Measurements from ENCODE around the gene FHL2.

FHL2 gene

DNA sequence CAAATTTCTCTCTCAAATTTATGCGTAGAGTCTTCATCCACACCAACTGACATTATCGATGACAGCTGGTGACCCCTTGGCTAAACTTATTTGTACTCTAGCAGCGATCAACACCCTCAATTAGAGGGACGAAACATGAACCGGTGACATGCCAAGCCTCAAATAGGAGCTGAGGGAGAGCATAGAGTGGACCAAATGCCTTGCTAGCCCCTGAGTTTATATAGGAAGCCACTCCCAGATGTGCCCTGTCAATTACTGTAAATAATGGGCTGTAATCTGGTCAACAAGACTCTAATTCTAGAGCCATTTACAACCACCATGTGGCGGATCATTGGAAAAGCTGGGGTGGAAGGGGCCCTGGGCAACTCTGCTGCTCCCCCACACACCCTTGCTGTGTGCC is 47.6 kb upstream of the FHL2 start:
- no peak for ATAC-seq
- TF ChIP-seq, protein P1, sequence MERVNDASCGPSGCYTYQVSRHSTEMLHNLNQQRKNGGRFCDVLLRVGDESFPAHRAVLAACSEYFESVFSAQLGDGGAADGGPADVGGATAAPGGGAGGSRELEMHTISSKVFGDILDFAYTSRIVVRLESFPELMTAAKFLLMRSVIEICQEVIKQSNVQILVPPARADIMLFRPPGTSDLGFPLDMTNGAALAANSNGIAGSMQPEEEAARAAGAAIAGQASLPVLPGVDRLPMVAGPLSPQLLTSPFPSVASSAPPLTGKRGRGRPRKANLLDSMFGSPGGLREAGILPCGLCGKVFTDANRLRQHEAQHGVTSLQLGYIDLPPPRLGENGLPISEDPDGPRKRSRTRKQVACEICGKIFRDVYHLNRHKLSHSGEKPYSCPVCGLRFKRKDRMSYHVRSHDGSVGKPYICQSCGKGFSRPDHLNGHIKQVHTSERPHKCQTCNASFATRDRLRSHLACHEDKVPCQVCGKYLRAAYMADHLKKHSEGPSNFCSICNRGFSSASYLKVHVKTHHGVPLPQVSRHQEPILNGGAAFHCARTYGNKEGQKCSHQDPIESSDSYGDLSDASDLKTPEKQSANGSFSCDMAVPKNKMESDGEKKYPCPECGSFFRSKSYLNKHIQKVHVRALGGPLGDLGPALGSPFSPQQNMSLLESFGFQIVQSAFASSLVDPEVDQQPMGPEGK (CRISPR knock-in tag; IDR thresholded peaks at IDR 0.05; ENCODE audit: borderline replicate concordance): no peak
- TF ChIP-seq ARNTL (CRISPR knock-in tag; IDR thresholded peaks at IDR 0.05; ENCODE audit: borderline replicate concordance, low read depth) (no peak), ESRRG (CRISPR knock-in tag; IDR thresholded peaks at IDR 0.05) (no peak), ZFP3 (CRISPR knock-in tag; IDR thresholded peaks at IDR 0.05) (no peak), ZNF565 (CRISPR knock-in tag; conservative IDR thresholded peaks at IDR 0.05; ENCODE audit: low read depth) (no peak), ZFP30 (CRISPR knock-in tag; IDR thresholded peaks at IDR 0.05) (no peak), BACH2 (CRISPR knock-in tag; IDR thresholded peaks at IDR 0.05; ENCODE audit: borderline replicate concordance) (no peak), OSR1 (CRISPR knock-in tag; IDR thresholded peaks at IDR 0.05) (no peak), TCF4 (CRISPR knock-in tag; IDR thresholded peaks at IDR 0.05; ENCODE audit: borderline replicate concordance) (no peak), SNAI2 (CRISPR knock-in tag; IDR thresholded peaks at IDR 0.05) (no peak), ISL1 (CRISPR knock-in tag; IDR thresholded peaks at IDR 0.05) (no peak), RARB (CRISPR knock-in tag; IDR thresholded peaks at IDR 0.05) (no peak), CSDC2 (CRISPR knock-in tag; IDR thresholded peaks at IDR 0.05) (no peak)
- TF ChIP-seq, protein P2, sequence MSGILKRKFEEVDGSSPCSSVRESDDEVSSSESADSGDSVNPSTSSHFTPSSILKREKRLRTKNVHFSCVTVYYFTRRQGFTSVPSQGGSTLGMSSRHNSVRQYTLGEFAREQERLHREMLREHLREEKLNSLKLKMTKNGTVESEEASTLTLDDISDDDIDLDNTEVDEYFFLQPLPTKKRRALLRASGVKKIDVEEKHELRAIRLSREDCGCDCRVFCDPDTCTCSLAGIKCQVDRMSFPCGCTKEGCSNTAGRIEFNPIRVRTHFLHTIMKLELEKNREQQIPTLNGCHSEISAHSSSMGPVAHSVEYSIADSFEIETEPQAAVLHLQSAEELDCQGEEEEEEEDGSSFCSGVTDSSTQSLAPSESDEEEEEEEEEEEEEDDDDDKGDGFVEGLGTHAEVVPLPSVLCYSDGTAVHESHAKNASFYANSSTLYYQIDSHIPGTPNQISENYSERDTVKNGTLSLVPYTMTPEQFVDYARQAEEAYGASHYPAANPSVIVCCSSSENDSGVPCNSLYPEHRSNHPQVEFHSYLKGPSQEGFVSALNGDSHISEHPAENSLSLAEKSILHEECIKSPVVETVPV (CRISPR knock-in tag; IDR thresholded peaks at IDR 0.05): no peak
- TF ChIP-seq, protein P3, sequence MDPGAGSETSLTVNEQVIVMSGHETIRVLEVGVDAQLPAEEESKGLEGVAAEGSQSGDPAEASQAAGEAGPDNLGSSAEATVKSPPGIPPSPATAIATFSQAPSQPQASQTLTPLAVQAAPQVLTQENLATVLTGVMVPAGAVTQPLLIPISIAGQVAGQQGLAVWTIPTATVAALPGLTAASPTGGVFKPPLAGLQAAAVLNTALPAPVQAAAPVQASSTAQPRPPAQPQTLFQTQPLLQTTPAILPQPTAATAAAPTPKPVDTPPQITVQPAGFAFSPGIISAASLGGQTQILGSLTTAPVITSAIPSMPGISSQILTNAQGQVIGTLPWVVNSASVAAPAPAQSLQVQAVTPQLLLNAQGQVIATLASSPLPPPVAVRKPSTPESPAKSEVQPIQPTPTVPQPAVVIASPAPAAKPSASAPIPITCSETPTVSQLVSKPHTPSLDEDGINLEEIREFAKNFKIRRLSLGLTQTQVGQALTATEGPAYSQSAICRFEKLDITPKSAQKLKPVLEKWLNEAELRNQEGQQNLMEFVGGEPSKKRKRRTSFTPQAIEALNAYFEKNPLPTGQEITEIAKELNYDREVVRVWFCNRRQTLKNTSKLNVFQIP (CRISPR knock-in tag; IDR thresholded peaks at IDR 0.05; ENCODE audit: borderline replicate concordance, low read depth): no peak
- TF ChIP-seq, protein P4, sequence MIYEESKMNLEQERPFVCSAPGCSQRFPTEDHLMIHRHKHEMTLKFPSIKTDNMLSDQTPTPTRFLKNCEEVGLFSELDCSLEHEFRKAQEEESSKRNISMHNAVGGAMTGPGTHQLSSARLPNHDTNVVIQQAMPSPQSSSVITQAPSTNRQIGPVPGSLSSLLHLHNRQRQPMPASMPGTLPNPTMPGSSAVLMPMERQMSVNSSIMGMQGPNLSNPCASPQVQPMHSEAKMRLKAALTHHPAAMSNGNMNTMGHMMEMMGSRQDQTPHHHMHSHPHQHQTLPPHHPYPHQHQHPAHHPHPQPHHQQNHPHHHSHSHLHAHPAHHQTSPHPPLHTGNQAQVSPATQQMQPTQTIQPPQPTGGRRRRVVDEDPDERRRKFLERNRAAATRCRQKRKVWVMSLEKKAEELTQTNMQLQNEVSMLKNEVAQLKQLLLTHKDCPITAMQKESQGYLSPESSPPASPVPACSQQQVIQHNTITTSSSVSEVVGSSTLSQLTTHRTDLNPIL (CRISPR knock-in tag; IDR thresholded peaks at IDR 0.05; ENCODE audit: low read depth): no peak

DNA sequence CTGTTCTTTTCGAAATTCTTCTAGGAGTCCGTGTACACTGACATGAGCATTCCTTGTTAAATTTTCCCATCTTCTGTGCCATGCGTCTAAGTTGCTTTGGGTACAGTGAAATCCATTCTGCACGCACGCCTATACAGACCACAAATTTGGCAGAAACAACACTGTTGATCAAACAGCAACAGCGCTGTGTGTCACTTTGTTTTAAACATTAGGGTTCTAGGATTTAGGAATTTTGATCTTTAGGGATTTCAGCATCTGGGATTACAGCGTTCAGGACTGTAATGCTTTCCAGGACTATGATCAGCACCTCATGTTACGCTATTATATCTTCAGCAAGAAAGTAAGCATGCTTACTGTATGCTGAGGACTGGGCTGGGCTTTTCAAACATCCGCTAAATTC is 47.1 kb upstream of the FHL2 start:
- TF ChIP-seq ISL1 (CRISPR knock-in tag; IDR thresholded peaks at IDR 0.05): no peak
- TF ChIP-seq, protein P3 (CRISPR knock-in tag; IDR thresholded peaks at IDR 0.05; ENCODE audit: borderline replicate concordance, low read depth): no peak
- TF ChIP-seq, protein P1 (CRISPR knock-in tag; IDR thresholded peaks at IDR 0.05; ENCODE audit: borderline replicate concordance): no peak
- no peak for TF ChIP-seq SNAI2 (CRISPR knock-in tag; IDR thresholded peaks at IDR 0.05)
- TF ChIP-seq OSR1 (CRISPR knock-in tag; IDR thresholded peaks at IDR 0.05): no peak
- TF ChIP-seq, protein P2 (CRISPR knock-in tag; IDR thresholded peaks at IDR 0.05): no peak
- TF ChIP-seq PPARA (CRISPR knock-in tag; IDR thresholded peaks at IDR 0.05; ENCODE audit: borderline replicate concordance): no peak
- no peak for TF ChIP-seq ESRRG (CRISPR knock-in tag; IDR thresholded peaks at IDR 0.05)
- TF ChIP-seq ZFP3 (CRISPR knock-in tag; IDR thresholded peaks at IDR 0.05): no peak
- no peak for TF ChIP-seq GLIS3 (CRISPR knock-in tag; IDR thresholded peaks at IDR 0.05)
- no peak for TF ChIP-seq ZNF565 (CRISPR knock-in tag; conservative IDR thresholded peaks at IDR 0.05; ENCODE audit: low read depth)
- TF ChIP-seq, protein P4 (CRISPR knock-in tag; IDR thresholded peaks at IDR 0.05; ENCODE audit: low read depth): no peak
- no peak for TF ChIP-seq TCF4 (CRISPR knock-in tag; IDR thresholded peaks at IDR 0.05; ENCODE audit: borderline replicate concordance)
- TF ChIP-seq TOX (CRISPR knock-in tag; IDR thresholded peaks at IDR 0.05; ENCODE audit: borderline replicate concordance): no peak
- no peak for TF ChIP-seq ZC3H10 (CRISPR knock-in tag; IDR thresholded peaks at IDR 0.05)
- TF ChIP-seq CSDC2 (CRISPR knock-in tag; IDR thresholded peaks at IDR 0.05): no peak
- no peak for TF ChIP-seq ARNTL (CRISPR knock-in tag; IDR thresholded peaks at IDR 0.05; ENCODE audit: borderline replicate concordance, low read depth)
- no peak for TF ChIP-seq ZFP30 (CRISPR knock-in tag; IDR thresholded peaks at IDR 0.05)
- no peak for ATAC-seq
